ENCODE data around the gene PIEZO2. TPM values are rescaled to one million over a fixed set of nuclear protein-coding genes. Genes with fewer than 3 reads are reported as not detected.

The PIEZO2 gene
- total RNA-seq, 1 donor from 2014 or later, result 5.3 TPM

DNA sequence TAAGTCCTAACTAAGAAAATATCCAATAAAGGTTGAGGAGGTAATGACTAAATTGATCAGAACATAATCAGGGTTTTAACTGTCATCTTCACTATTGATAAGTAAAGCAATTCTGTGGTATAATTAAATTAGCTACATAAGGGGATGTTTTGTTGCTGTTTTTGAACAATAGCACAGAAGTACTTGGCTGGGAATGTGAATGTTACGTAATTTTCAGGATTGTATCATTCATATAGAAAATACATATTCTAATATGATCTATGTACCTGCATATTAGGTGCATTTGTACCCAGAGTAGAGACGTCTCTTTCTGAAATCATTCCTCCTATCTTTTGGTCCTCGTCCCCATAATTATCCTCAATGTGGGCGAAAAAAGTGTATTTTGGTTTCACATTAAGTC, 109.0 kb downstream of the PIEZO2 start:
- Histone ChIP-seq H3K4me1 (ENCODE audit: insufficient read depth, low read length) (peaks cover 7% of the 10 kb centered on the region), H3K4me2 (ENCODE audit: low read length) (no peak overlapping the region), H3K36me3 (ENCODE audit: insufficient read depth, low read length) (no peaks in the 10 kb centered on the region), H3K9ac (ENCODE audit: low read length) (no peak overlapping the region), H3K27ac (ENCODE audit: low read depth, low read length) (no peak overlapping the region), H4K20me1 (ENCODE audit: insufficient read depth, low read length) (no peaks in the 10 kb centered on the region), H3K79me2 (ENCODE audit: insufficient read depth, low read length) (no peaks in the 10 kb centered on the region), H3K4me3 (ENCODE audit: insufficient read depth, low read depth, low read length) (no peak overlapping the region), H3K27me3 (ENCODE audit: insufficient read depth, low read length) (no peaks in the 10 kb centered on the region), H3K9me3 (ENCODE audit: insufficient read depth, low read depth, low read length) (no peaks in the 10 kb centered on the region), H2AFZ (ENCODE audit: low read depth, low read length) (no peak overlapping the region)
- Mint-ChIP-seq H3K4me3 (ENCODE audit: unreplicated experiment) (no peak overlapping the region), H3K4me1 (ENCODE audit: low read depth, unreplicated experiment) (peaks cover 5% of the 10 kb centered on the region), H3K9me3 (ENCODE audit: unreplicated experiment) (peaks cover 2% of the 10 kb centered on the region), H3K27me3 (ENCODE audit: low read depth, unreplicated experiment) (no peaks in the 10 kb centered on the region), H3K27ac (ENCODE audit: unreplicated experiment) (no peak overlapping the region), H3K36me3 (ENCODE audit: low read depth, unreplicated experiment) (no peaks in the 10 kb centered on the region)
- DNase-seq (ENCODE audit: low read depth) (no peak), FAIRE-seq (no peak)
- TF ChIP-seq EZH2 (IDR thresholded peaks at IDR 0.05; ENCODE audit: insufficient read depth, low read length), result no peak
- TF ChIP-seq, protein P1, sequence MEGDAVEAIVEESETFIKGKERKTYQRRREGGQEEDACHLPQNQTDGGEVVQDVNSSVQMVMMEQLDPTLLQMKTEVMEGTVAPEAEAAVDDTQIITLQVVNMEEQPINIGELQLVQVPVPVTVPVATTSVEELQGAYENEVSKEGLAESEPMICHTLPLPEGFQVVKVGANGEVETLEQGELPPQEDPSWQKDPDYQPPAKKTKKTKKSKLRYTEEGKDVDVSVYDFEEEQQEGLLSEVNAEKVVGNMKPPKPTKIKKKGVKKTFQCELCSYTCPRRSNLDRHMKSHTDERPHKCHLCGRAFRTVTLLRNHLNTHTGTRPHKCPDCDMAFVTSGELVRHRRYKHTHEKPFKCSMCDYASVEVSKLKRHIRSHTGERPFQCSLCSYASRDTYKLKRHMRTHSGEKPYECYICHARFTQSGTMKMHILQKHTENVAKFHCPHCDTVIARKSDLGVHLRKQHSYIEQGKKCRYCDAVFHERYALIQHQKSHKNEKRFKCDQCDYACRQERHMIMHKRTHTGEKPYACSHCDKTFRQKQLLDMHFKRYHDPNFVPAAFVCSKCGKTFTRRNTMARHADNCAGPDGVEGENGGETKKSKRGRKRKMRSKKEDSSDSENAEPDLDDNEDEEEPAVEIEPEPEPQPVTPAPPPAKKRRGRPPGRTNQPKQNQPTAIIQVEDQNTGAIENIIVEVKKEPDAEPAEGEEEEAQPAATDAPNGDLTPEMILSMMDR (IDR thresholded peaks at IDR 0.05; ENCODE audit: insufficient read depth, low read depth, low read length), result no peak

DNA sequence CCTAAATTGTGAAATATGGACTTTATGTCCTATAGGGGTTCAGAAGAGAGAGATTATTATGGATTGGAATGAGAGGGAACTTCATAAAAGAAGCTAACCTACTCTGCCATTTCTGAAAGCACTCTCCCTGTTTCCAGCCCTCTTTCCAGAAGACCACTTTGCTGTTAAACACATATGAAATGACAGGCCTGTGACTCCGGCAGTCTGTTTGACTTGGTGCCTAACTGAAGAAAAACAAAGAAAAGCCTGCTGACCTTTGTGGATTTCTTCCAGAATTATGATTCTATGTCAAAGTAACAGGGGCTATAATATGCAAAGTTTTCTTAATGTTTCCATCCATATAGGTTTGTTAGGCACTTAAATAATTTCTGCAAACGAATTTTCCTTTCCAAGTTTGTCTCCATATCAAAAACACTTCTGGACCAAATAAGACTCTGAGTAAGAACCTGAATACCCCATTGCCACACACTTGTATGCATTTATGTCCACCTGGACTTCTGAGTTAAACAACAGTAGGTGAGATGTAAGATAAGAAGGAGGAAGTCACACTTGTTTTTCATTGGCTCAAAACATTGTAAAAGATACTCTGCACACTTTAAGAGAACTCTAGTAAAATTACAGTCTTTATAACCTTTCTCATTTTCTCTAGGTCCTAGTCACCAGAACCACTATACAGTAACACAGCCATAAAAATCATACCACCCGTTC, 111.7 kb downstream of the PIEZO2 start:
- no peak overlapping the region for H3K4me3 ChIP-seq (ENCODE audit: insufficient read depth, low read depth, low read length)
- H3K27me3 ChIP-seq (ENCODE audit: insufficient read depth, low read length), result no peaks in the 10 kb centered on the region
- H3K27ac ChIP-seq (ENCODE audit: low read depth, low read length), result no peak overlapping the region
- H3K36me3 Mint-ChIP-seq (ENCODE audit: low read depth, unreplicated experiment), result no peaks in the 10 kb centered on the region
- no peak overlapping the region for H3K4me3 Mint-ChIP-seq (ENCODE audit: unreplicated experiment)
- no peaks in the 10 kb centered on the region for H3K79me2 ChIP-seq (ENCODE audit: insufficient read depth, low read length)
- FAIRE-seq (no peak), DNase-seq (ENCODE audit: low read depth) (no peak)
- H3K27me3 Mint-ChIP-seq (ENCODE audit: low read depth, unreplicated experiment), result peaks cover 2% of the 10 kb centered on the region
- peaks cover 5% of the 10 kb centered on the region for H3K4me1 Mint-ChIP-seq (ENCODE audit: low read depth, unreplicated experiment)
- H3K9me3 Mint-ChIP-seq (ENCODE audit: unreplicated experiment), result no peaks in the 10 kb centered on the region
- H4K20me1 ChIP-seq (ENCODE audit: insufficient read depth, low read length), result no peaks in the 10 kb centered on the region
- no peaks in the 10 kb centered on the region for H3K36me3 ChIP-seq (ENCODE audit: insufficient read depth, low read length)
- H3K9ac ChIP-seq (ENCODE audit: low read length), result no peak overlapping the region
- no peak for TF ChIP-seq EZH2 (IDR thresholded peaks at IDR 0.05; ENCODE audit: insufficient read depth, low read length)
- TF ChIP-seq, protein P1 (IDR thresholded peaks at IDR 0.05; ENCODE audit: insufficient read depth, low read depth, low read length), result no peak
- no peak overlapping the region for H2AFZ ChIP-seq (ENCODE audit: low read depth, low read length)
- no peaks in the 10 kb centered on the region for H3K9me3 ChIP-seq (ENCODE audit: insufficient read depth, low read depth, low read length)
- H3K4me1 ChIP-seq (ENCODE audit: insufficient read depth, low read length), result peaks cover 7% of the 10 kb centered on the region
- no peak overlapping the region for H3K27ac Mint-ChIP-seq (ENCODE audit: unreplicated experiment)
- H3K4me2 ChIP-seq (ENCODE audit: low read length), result no peak overlapping the region

DNA sequence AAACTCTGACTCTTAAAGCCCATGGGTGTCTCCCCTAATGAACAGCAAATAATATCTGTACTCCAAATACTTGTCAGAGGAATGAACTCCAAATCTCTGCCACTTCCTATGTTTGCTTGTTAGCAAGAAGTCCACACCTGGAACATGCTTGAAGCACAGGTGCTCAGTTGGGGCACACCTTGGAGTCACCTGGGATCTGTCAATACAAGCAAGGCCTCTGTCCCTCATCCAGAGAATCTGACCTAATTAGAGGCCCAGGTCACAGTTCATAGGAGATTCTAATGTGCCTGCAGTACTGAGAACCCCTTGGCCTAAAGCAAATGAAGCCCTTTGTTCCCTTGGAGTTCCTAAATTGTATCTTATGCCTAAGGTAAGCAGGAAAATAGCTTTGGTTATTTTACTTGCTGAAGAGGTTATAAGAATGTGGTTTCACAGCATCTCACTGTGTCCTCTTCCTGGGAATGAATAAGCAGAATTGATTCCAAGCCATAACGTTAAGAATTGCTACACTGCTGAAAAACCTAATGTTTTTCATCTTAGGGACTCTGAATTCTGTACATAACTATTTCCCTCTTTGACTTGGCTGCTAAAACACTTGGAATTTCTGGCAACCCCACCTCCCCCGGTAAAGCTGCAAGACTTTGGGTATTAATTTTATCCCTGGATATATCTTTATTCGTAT, 113.4 kb downstream of the PIEZO2 start:
- no peak overlapping the region for H3K9ac ChIP-seq (ENCODE audit: low read length)
- no peak overlapping the region for H3K27ac ChIP-seq (ENCODE audit: low read depth, low read length)
- no peaks in the 10 kb centered on the region for H3K36me3 ChIP-seq (ENCODE audit: insufficient read depth, low read length)
- H3K4me2 ChIP-seq (ENCODE audit: low read length), result no peak overlapping the region
- no peaks in the 10 kb centered on the region for H4K20me1 ChIP-seq (ENCODE audit: insufficient read depth, low read length)
- no peak overlapping the region for H3K27ac Mint-ChIP-seq (ENCODE audit: unreplicated experiment)
- no peaks in the 10 kb centered on the region for H3K4me1 Mint-ChIP-seq (ENCODE audit: low read depth, unreplicated experiment)
- no peaks in the 10 kb centered on the region for H3K4me1 ChIP-seq (ENCODE audit: insufficient read depth, low read length)
- H3K27me3 ChIP-seq (ENCODE audit: insufficient read depth, low read length), result no peaks in the 10 kb centered on the region
- no peaks in the 10 kb centered on the region for H3K79me2 ChIP-seq (ENCODE audit: insufficient read depth, low read length)
- no peak overlapping the region for H3K4me3 Mint-ChIP-seq (ENCODE audit: unreplicated experiment)
- TF ChIP-seq EZH2 (IDR thresholded peaks at IDR 0.05; ENCODE audit: insufficient read depth, low read length), result no peak
- TF ChIP-seq, protein P1 (IDR thresholded peaks at IDR 0.05; ENCODE audit: insufficient read depth, low read depth, low read length), result no peak
- H3K9me3 Mint-ChIP-seq (ENCODE audit: unreplicated experiment), result no peaks in the 10 kb centered on the region
- FAIRE-seq, result no peak
- H3K4me3 ChIP-seq (ENCODE audit: insufficient read depth, low read depth, low read length), result no peak overlapping the region
- no peaks in the 10 kb centered on the region for H3K9me3 ChIP-seq (ENCODE audit: insufficient read depth, low read depth, low read length)
- no peak overlapping the region for H2AFZ ChIP-seq (ENCODE audit: low read depth, low read length)
- no peak for DNase-seq (ENCODE audit: low read depth)
- H3K27me3 Mint-ChIP-seq (ENCODE audit: low read depth, unreplicated experiment), result peaks cover 2% of the 10 kb centered on the region
- no peaks in the 10 kb centered on the region for H3K36me3 Mint-ChIP-seq (ENCODE audit: low read depth, unreplicated experiment)
